Right cardiac atrium (tissue), 5 donors: ENCODE results near the gene FHIT. TPM values are rescaled to one million over a fixed set of nuclear protein-coding genes. Genes with fewer than 3 reads are reported as not detected.

ENCODE experiments used
- ATAC-seq, 2 donors: fragments of 200-7000 bp; cut with Tn5 transposase; one replicate each; pipeline versions ENCODE4 v1.8.0 to v1.9.1; 2020; ENCODE audit warnings: moderate library complexity in 2 of 2, mild to moderate bottlenecking in 1 of 2
- DNase-seq, 3 donors: peaks; one replicate each; pipeline ENCODE4 v3.0.0-alpha.2; 2020
- H3K27ac ChIP-seq: one replicate; pipeline ENCODE4 v1.5.1; 2013; ENCODE audit warnings: mild to moderate bottlenecking, low read length, control low read depth, moderate library complexity
- H3K27me3 ChIP-seq: one replicate; pipeline ENCODE4 v1.6.1; 2013; ENCODE audit not compliant: control insufficient read depth, insufficient read depth
- H3K4me1 ChIP-seq: one replicate; pipeline ENCODE4 v1.6.1; 2013; ENCODE audit warnings: low read length; ENCODE audit not compliant: control insufficient read depth, insufficient read depth
- H3K4me3 ChIP-seq: one replicate; pipeline ENCODE4 v1.5.1; 2013; ENCODE audit warnings: low read length, control low read depth
- H3K9me3 ChIP-seq: one replicate; pipeline ENCODE4 v1.6.1; 2013; ENCODE audit warnings: low read length; ENCODE audit not compliant: control insufficient read depth
- WGBS: extraction: QIAGEN DNeasy Blood & Tissue Kit; methylation state at CpG from one replicate; pipeline ENCODE4 v1.1.7; 2013; 5-methylcytosine and 5-hydroxymethylcytosine counted together
- intact Hi-C, 4 donors: fragments of 100-400 bp; cut with DNase I; formaldehyde crosslinking; loops; one replicate each; pipeline versions ENCODE4 v1.11.0 to v1.14.0; 2022 to 2023
- polyA plus RNA-seq: library from polyadenylated mRNA; stranded (reverse); fragments of 200-250 nt; gene quantifications from one replicate; pipeline ENCODE4 v1.2.3, GENCODE V29; 2013
- total RNA-seq, 4 donors: library from RNA; stranded (reverse); fragmentation: NEBNext Ultra II Directional; extraction: Animal tissue kit (Norgen Biotek cat#: 25700); gene quantifications; one replicate each; pipeline ENCODE4 v1.2.1, GENCODE V29; 2021
- donor health status: healthy with polysubstance abuse.
- donor health status: DM: no; HTN: yes; CAD: no.
- donor health status: DM: no; HTN: no; CAD: no.
- donor health status: DM: no; HTN: yes; CAD: no; lungs with severe emphysema.
- donor health status: DM: yes; HTN: yes; CAD: no.

The FHIT gene
- total and polyA plus RNA-seq, 5 donors = 16.5 to 25.8 (median 21.4) TPM

- intact Hi-C loops = no loop called here
- Histone ChIP-seq H3K9me3 (no peaks in the 10 kb centered on the region), H3K4me3 (no peak overlapping the region), H3K27me3 (no peaks in the 10 kb centered on the region), H3K4me1 (no peaks in the 10 kb centered on the region), H3K27ac (no peak overlapping the region)
- WGBS = 63% methylated on average over 2 of the region's 2 CpGs
- ATAC-seq (no peak), DNase-seq (no peak)
These were observed 1255.2 kb downstream of the FHIT start for GRCh38 chr3:59996056-59996455.

- intact Hi-C loops = no loop called here
- no peak for ATAC-seq
- Histone ChIP-seq H3K4me1 (no peaks in the 10 kb centered on the region), H3K9me3 (no peaks in the 10 kb centered on the region), H3K27me3 (no peaks in the 10 kb centered on the region), H3K27ac (no peak overlapping the region), H3K4me3 (no peak overlapping the region)
- WGBS = 93% methylated on average over 4 of the region's 4 CpGs
- DNase-seq = no peak
These were observed 1255.7 kb downstream of the FHIT start for GRCh38 chr3:59995563-59995962.

- no peaks in the 10 kb centered on the region for H3K4me1 ChIP-seq
- 87% methylated on average over 6 of the region's 6 CpGs for whole genome bisulfite sequencing
- H3K27ac ChIP-seq = no peak overlapping the region
These were observed 1256.4 kb downstream of the FHIT start for GRCh38 chr3:59994732-59995304.

GRCh38 chr3:59992578-59992977 lies 1258.7 kb downstream of the FHIT start:
- H3K27ac ChIP-seq = no peak overlapping the region
- H3K27me3 ChIP-seq = no peaks in the 10 kb centered on the region
- no peak for ATAC-seq
- intact Hi-C loops = no loop called here
- H3K4me1 ChIP-seq = no peaks in the 10 kb centered on the region
- DNase-seq = no peak
- 76% methylated on average over 4 of the region's 4 CpGs for WGBS
- H3K9me3 ChIP-seq = no peaks in the 10 kb centered on the region
- H3K4me3 ChIP-seq = no peak overlapping the region

More at GRCh38 chr3:59994732-59995304, 1256.4 kb downstream of the FHIT start:
- DNase-seq (no peak), ATAC-seq (no peak)
- no peaks in the 10 kb centered on the region for H3K9me3 ChIP-seq
- no peak overlapping the region for H3K4me3 ChIP-seq
- H3K27me3 ChIP-seq = no peaks in the 10 kb centered on the region
- intact Hi-C loops = no loop called here

GRCh38 chr3:59990915-59991314 lies 1260.3 kb downstream of the FHIT start:
- intact Hi-C loops = no loop called here
- WGBS = 92% methylated on average over 2 of the region's 2 CpGs
- ATAC-seq = no peak

GRCh38 chr3:59982510-59982909 lies 1268.7 kb downstream of the FHIT start:
- no peak overlapping the region for H3K27ac ChIP-seq
- 96% methylated on average over 3 of the region's 3 CpGs for WGBS
- intact Hi-C loops = no loop called here
- no peak for DNase-seq
- no peaks in the 10 kb centered on the region for H3K4me1 ChIP-seq
- no peaks in the 10 kb centered on the region for H3K27me3 ChIP-seq
- ATAC-seq = no peak
- no peak overlapping the region for H3K4me3 ChIP-seq
- H3K9me3 ChIP-seq = no peaks in the 10 kb centered on the region

More at GRCh38 chr3:59990915-59991314, 1260.3 kb downstream of the FHIT start:
- Histone ChIP-seq H3K4me1 (no peaks in the 10 kb centered on the region), H3K4me3 (no peak overlapping the region), H3K9me3 (no peaks in the 10 kb centered on the region), H3K27me3 (no peaks in the 10 kb centered on the region), H3K27ac (no peak overlapping the region)
- DNase-seq = no peak

GRCh38 chr3:59981377-59981776 lies 1269.9 kb downstream of the FHIT start:
- no peaks in the 10 kb centered on the region for H3K9me3 ChIP-seq
- 85% methylated on average over 6 of the region's 6 CpGs for WGBS
- ATAC-seq = no peak
- no peak overlapping the region for H3K4me3 ChIP-seq
- no peak overlapping the region for H3K27ac ChIP-seq
- DNase-seq = no peak
- H3K27me3 ChIP-seq = no peaks in the 10 kb centered on the region
- intact Hi-C loops = no loop called here
- no peaks in the 10 kb centered on the region for H3K4me1 ChIP-seq

GRCh38 chr3:59980576-59980975 lies 1270.7 kb downstream of the FHIT start:
- Histone ChIP-seq H3K27me3 (no peaks in the 10 kb centered on the region), H3K27ac (no peak overlapping the region), H3K4me3 (no peak overlapping the region), H3K9me3 (no peaks in the 10 kb centered on the region), H3K4me1 (no peaks in the 10 kb centered on the region)
- DNase-seq (no peak), ATAC-seq (no peak)
- WGBS = 31% methylated on average over 2 of the region's 2 CpGs
- intact Hi-C loops = no loop called here

GRCh38 chr3:59979542-59979941 lies 1271.7 kb downstream of the FHIT start:
- Histone ChIP-seq H3K27ac (no peak overlapping the region), H3K4me1 (no peaks in the 10 kb centered on the region), H3K9me3 (no peaks in the 10 kb centered on the region), H3K27me3 (no peaks in the 10 kb centered on the region), H3K4me3 (no peak overlapping the region)
- 94% methylated on average over 6 of the region's 6 CpGs for WGBS
- DNase-seq (no peak), ATAC-seq (no peak)
- intact Hi-C loops = no loop called here

GRCh38 chr3:59978979-59979378 lies 1272.3 kb downstream of the FHIT start:
- H3K27me3 ChIP-seq = no peaks in the 10 kb centered on the region
- H3K27ac ChIP-seq = no peak overlapping the region
- no peak for DNase-seq
- intact Hi-C loops = no loop called here
- ATAC-seq = no peak
- no peak overlapping the region for H3K4me3 ChIP-seq
- H3K9me3 ChIP-seq = no peaks in the 10 kb centered on the region
- no peaks in the 10 kb centered on the region for H3K4me1 ChIP-seq

GRCh38 chr3:59970796-59971195 lies 1280.5 kb downstream of the FHIT start:
- DNase-seq (no peak), ATAC-seq (no peak)
- no peak overlapping the region for H3K4me3 ChIP-seq
- no peaks in the 10 kb centered on the region for H3K4me1 ChIP-seq
- intact Hi-C loops = no loop called here
- H3K27ac ChIP-seq = no peak overlapping the region
- WGBS = 66% methylated on average over 4 of the region's 4 CpGs
- no peaks in the 10 kb centered on the region for H3K27me3 ChIP-seq
- no peaks in the 10 kb centered on the region for H3K9me3 ChIP-seq

GRCh38 chr3:59970376-59970775 lies 1280.9 kb downstream of the FHIT start:
- Histone ChIP-seq H3K27ac (no peak overlapping the region), H3K4me3 (no peak overlapping the region), H3K4me1 (no peaks in the 10 kb centered on the region), H3K27me3 (no peaks in the 10 kb centered on the region), H3K9me3 (no peaks in the 10 kb centered on the region)
- intact Hi-C loops = no loop called here
- DNase-seq (no peak), ATAC-seq (no peak)
- WGBS = 56% methylated on average over 6 of the region's 6 CpGs
